Kidney epithelial cell (primary cell): ENCODE data around the gene DDX47. TPM values are rescaled to one million over a fixed set of nuclear protein-coding genes. Genes with fewer than 3 reads are reported as not detected.

Source experiments
- DNase-seq: peaks from one replicate; pipeline ENCODE4 v3.0.0-alpha.2; 2010; ENCODE audit warnings: low read depth
- H3K27me3 ChIP-seq: 2 replicates; pipeline ENCODE4 v1.6.0; 2011; ENCODE audit warnings: low read length; ENCODE audit not compliant: control insufficient read depth, insufficient read depth
- H3K36me3 ChIP-seq: 2 replicates; pipeline ENCODE4 v1.5.1; 2011; ENCODE audit warnings: low read length; ENCODE audit not compliant: control insufficient read depth, insufficient read depth
- H3K4me3 ChIP-seq: 2 replicates; pipeline ENCODE4 v1.5.1; 2011; ENCODE audit warnings: low read depth, mild to moderate bottlenecking, control low read depth, low read length
- CTCF ChIP-seq: IDR thresholded peaks from 2 replicates; pipeline ENCODE4 v1.5.1; 2011; ENCODE audit warnings: mild to moderate bottlenecking, moderate library complexity, low read length, control low read depth, inconsistent platforms; ENCODE audit not compliant: insufficient read depth, poor library complexity, severe bottlenecking
- total RNA-seq: library from RNA; depleted of rRNA; stranded (reverse); fragments of >200 nt; gene quantifications from 2 replicates; pipeline ENCODE4 v1.2.3, GENCODE V29; 2015

DDX47 gene
- total RNA-seq, 1 donor from 2014 or later = 59.0 TPM

DNA sequence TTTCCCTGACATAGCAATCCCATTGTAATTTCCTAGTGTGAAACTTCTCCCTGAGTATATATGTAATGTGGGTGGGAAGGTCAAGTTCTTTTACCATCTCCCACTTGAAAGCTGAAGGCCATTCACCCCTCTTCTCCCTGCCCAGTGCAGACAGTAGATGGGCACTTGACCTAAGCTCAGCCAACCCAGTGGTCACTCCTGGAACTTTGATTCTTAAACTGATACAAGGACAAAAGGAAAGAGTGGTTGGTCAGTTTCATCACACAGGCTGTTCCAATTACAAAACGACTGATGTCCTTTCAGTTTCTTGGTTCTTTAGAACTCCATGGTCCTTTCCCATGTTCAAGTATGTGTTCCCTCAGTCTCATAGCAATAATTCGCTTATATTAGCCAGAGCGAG is 36.1 kb upstream of the DDX47 start:
- no peak for DNase-seq
- Histone ChIP-seq H3K27me3 (no peaks in the 10 kb centered on the region), H3K4me3 (no peak overlapping the region), H3K36me3 (no peaks in the 10 kb centered on the region)
- TF ChIP-seq CTCF = no peak

DNA sequence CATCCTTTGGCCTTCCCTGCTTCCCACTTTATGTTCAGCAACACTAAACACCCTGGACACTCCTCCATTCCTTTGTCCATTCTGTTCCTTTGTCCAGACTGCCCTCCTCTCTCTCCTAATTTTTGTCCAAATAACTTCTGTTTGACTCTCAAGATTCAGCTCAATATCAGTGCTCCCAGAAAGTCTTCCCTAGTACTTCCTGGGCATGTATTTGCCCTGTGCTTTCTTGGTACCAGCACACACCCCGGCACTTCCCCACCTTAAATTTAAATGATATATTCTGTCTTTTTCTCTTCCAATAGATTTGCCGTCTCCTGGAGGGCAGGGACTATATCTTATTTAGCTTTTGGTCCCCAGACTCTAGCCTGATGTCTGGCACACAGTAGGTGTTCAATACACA is 34.1 kb upstream of the DDX47 start:
- no peaks in the 10 kb centered on the region for H3K36me3 ChIP-seq
- no peak for DNase-seq
- H3K27me3 ChIP-seq = no peaks in the 10 kb centered on the region
- H3K4me3 ChIP-seq = no peak overlapping the region
- no peak for TF ChIP-seq CTCF

- Histone ChIP-seq H3K4me3 (no peak overlapping the region), H3K36me3 (no peaks in the 10 kb centered on the region), H3K27me3 (no peaks in the 10 kb centered on the region)
- DNase-seq = peak; percentile 47
- no peak for TF ChIP-seq CTCF
These were observed 33.6 kb upstream of the DDX47 start for GRCh38 chr12:12779529-12779928.

DNA sequence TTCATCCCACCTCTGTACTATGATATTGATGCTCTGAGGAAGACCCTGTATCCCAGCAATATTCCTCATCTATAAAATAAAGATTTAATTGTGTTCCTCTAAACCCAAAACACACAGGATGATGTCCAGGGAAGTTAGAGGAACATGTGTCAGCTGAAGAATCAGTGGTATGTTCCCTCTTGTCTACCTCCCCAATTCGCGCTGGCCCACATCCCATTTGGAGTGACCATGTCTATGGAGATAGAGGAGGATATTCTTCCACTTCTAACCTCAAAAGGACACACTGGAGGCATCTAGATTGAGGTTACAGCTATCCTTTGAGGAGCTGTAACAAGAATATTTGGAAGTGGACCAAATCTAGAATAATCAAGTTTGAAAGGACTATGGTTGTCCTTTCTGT is 29.0 kb upstream of the DDX47 start:
- H3K4me3 ChIP-seq = no peak overlapping the region
- TF ChIP-seq CTCF = no peak
- no peaks in the 10 kb centered on the region for H3K27me3 ChIP-seq
- no peak for DNase-seq
- H3K36me3 ChIP-seq = no peaks in the 10 kb centered on the region

DNA sequence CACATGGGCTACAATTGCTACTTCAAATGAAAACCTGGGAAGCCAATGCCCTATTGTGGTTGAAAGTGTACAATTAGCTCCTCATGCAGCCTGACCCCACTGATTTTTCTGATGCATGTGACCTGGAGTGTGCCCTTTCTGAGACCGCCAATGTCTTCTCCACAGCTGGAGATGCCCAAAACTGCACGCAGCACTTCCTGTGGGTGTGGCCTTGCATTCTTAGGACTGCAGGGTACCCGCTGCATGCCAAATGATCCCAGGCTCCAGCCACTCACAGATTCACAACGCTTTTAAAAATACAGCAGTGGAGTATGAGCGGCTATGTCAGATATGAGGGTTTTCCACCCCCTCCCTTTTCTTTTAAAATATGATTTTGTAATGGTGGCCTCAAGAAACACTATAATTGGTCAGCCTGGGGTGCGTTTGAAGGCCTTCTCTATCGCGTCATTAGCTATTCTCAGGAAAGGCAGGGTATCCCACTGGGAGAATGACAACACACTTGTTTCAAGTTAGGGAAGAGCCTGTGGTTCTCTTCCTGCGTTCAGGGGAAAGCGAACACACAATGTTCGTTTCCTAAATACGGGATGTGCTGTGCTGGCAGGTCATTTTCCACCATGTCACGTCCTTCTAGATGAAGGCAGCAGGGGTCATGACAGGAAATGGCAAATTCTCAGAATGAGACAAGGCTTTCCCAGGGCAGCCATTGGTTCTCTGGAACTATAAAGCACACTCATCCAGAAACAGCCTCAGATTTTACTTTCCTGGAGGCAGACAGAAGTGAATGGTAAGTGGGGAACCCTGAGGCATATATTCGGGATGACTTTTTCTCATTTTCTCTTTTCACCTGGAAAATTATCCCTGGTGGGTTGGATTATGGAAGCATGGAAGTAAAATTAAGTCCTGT is 28.0 kb upstream of the DDX47 start, which contains the start of gene APOLD1:
APOLD1 (plus strand) TSS at position 749 of the 904 bp plus-strand sequence; CDS start at position 782, 33 bp downstream.
- TF ChIP-seq CTCF = no peak
- H3K4me3 ChIP-seq = peak within 1 kb of the TSS; percentile 47
- H3K36me3 ChIP-seq = no peaks in the 10 kb centered on the region
- DNase-seq = no peak
- H3K27me3 ChIP-seq = no peaks in the 10 kb centered on the region
